GM13976 (cell line): ENCODE measurements around the gene AKIRIN2.

Experiments used
- DNase-seq: peaks from one replicate; pipeline ENCODE4 v3.0.0; 2012; ENCODE audit warnings: low spot score
- CTCF ChIP-seq: IDR thresholded peaks from 2 replicates; pipeline ENCODE4 v1.5.1; 2012; ENCODE audit warnings: borderline replicate concordance, mild to moderate bottlenecking; ENCODE audit not compliant: insufficient read depth; ENCODE audit errors: extremely low read depth, missing control alignments, control extremely low read depth
- in situ Hi-C: fragments of 300-500 bp; cut with MboI; formaldehyde crosslinking; loops from one replicate; pipeline ENCODE4 v1.12.0; 2022; ENCODE audit warnings: low sequenced_read_pairs, mixed read lengths, inconsistent platforms; ENCODE audit not compliant: unreplicated experiment

Gene AKIRIN2

GRCh38 chr6:87641065-87641692, 60.9 kb downstream of the AKIRIN2 start:
- in situ Hi-C loops: no loop called here
- no peak for TF ChIP-seq CTCF
- DNase-seq: no peak

DNA sequence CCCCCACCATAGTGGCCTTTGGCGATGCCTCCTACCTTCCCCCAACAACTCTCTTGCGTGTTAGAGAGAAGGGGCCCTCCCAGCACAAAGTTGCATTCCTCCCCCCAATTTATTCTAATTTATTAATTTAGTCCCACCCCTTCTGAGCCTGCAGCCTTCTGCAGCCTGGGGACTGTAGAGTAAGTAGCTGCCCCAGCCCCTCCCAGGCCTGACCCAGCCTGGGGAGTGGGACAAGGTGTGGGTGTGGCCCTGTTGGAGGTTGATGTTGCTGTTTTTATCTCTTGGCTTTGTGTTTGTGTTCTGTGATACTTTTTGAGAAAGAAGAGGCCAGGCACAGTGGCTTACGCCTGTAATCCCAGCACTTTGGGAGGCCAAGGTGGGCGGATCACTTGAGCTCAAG, 62.7 kb downstream of the AKIRIN2 start:
- in situ Hi-C loops: no loop called here

DNA sequence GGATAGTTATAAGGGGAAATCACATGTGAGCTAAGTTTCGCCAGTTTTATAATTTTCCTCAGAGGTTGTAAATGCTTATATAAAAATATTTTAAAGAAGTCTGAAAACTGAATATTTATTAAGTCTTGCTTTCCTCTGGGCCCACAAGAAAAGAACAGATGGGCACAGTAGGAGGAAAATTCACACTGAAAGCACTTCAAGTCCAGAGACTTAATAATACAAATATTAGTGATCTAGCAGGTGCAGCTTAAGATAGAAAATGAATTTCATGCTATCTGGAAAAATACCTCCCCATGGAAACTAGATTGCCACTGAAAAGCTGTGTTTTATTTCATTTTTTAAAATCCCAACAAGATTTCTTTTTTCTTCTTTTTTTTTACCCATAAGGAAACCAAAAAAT, 64.9 kb downstream of the AKIRIN2 start:
- in situ Hi-C loops: no loop called here
- TF ChIP-seq CTCF: no peak
- DNase-seq: no peak

More for the DNA sequence above, 62.7 kb downstream of the AKIRIN2 start:
- DNase-seq: no peak
- no peak for TF ChIP-seq CTCF

DNA sequence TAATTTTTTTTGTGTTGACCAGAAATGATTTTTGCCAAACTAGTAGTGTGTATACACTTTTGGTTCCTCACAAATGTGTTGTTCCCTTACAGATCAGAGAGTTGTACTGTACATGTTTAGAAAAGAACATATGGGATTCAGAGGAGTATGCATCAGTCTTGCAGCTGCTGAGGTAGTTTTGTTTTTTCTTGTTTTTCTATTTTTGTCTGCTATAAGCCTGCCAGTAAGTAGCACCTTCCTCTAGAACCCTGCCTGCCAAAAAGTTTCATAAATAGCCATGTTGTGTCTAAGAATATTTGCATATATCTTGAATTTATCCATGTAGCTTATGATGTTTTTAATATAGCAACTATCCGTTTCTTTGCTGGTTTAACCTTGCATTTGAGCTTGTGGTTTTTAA, 65.7 kb downstream of the AKIRIN2 start:
- TF ChIP-seq CTCF: no peak
- DNase-seq: no peak
- in situ Hi-C loops: no loop called here

- in situ Hi-C loops: no loop called here
- DNase-seq: no peak
- TF ChIP-seq CTCF: no peak
Measured at GRCh38 chr6:87633851-87634250, 68.2 kb downstream of the AKIRIN2 start.

GRCh38 chr6:87630746-87631145, 71.3 kb downstream of the AKIRIN2 start:
- no peak for DNase-seq
- in situ Hi-C loops: no loop called here
- TF ChIP-seq CTCF: no peak
